SK-N-SH (cell line): Measurements from ENCODE around the gene RSPH4A.

Source experiments
- CTCF ChIP-seq: fragments of 200-600 bp; sonication (generic); IDR thresholded peaks from 2 replicates; pipeline ENCODE4 v1.6.1; 2017; ENCODE audit warnings: antibody characterized with exemption, mild to moderate bottlenecking, moderate library complexity
- FOXM1 ChIP-seq: IDR thresholded peaks from 2 replicates; pipeline ENCODE4 v1.4.0; 2012; ENCODE audit warnings: low read depth, mild to moderate bottlenecking
- GABPA ChIP-seq: IDR thresholded peaks from 2 replicates; pipeline ENCODE4 v1.4.0; 2012; ENCODE audit warnings: low read depth, mild to moderate bottlenecking

GRCh38 chr6:116663308-116663707, 47.0 kb downstream of the RSPH4A start:
- no peak for TF ChIP-seq CTCF
- TF ChIP-seq FOXM1: no peak
- no peak for TF ChIP-seq GABPA
